ENCODE data around the gene AIFM2. TPM values are rescaled to one million over a fixed set of nuclear protein-coding genes. Genes with fewer than 3 reads are reported as not detected.

The AIFM2 gene
- total and polyA plus RNA-seq, 9 of the 15 experiments (the other 6 are each of a cell fraction or from before 2014, with no cell fraction given), result 2.7 to 14.1 (median 9.2) TPM

- TF ChIP-seq CTCF (IDR thresholded peaks at IDR 0.05 in 2 of 3, conservative IDR thresholded peaks at IDR 0.05 in 1 of 3; ENCODE audit: insufficient read depth in 2 of 3, low read depth in 1 of 3, low read length in 3 of 3), result no peak
- no peak for TF ChIP-seq ZNF398 (CRISPR knock-in tag; IDR thresholded peaks at IDR 0.05)
- no peak for TF ChIP-seq ZNF174 (CRISPR knock-in tag; IDR thresholded peaks at IDR 0.05)
- peak; percentile 68; the same call in 1 of the 2 replicates for TF ChIP-seq NR2C2 (CRISPR knock-in tag; IDR thresholded peaks at IDR 0.05)
- peak; percentile 88 for TF ChIP-seq NR2C2 (tag; IDR thresholded peaks at IDR 0.05)
- TF ChIP-seq ZNF316 (IDR thresholded peaks at IDR 0.05), result no peak
- no peak for TF ChIP-seq E2F5 (CRISPR knock-in tag; IDR thresholded peaks at IDR 0.05)
- no peak for TF ChIP-seq CHD4 (IDR thresholded peaks at IDR 0.05; ENCODE audit: insufficient read depth, insufficient replicate concordance, low read depth, low read length, poor library complexity, severe bottlenecking)
- no peak for TF ChIP-seq RNF219 (CRISPR knock-in tag; IDR thresholded peaks at IDR 0.05)
- no peak for TF ChIP-seq ZBTB9 (CRISPR knock-in tag; IDR thresholded peaks at IDR 0.05)
- no peak for TF ChIP-seq ZNF143 (CRISPR knock-in tag; IDR thresholded peaks at IDR 0.05)
- TF ChIP-seq ETV1 (tag; conservative IDR thresholded peaks at IDR 0.05; ENCODE audit: low read depth), result peak; percentile 66
- no peak for TF ChIP-seq NFIX (CRISPR knock-in tag; IDR thresholded peaks at IDR 0.05; ENCODE audit: low read depth)
- no peak for TF ChIP-seq U2AF1 (optimal IDR thresholded peaks at IDR 0.05; ENCODE audit: low read depth, low read length)
- TF ChIP-seq CBFB (CRISPR knock-in tag; IDR thresholded peaks at IDR 0.05), result 0 out of 2 replicates have a peak, but pooled peaks have one; percentile 61
- TF ChIP-seq FOXJ3 (CRISPR knock-in tag; IDR thresholded peaks at IDR 0.05), result no peak
- no peak for TF ChIP-seq BRCA1 (IDR thresholded peaks at IDR 0.05)
- TF ChIP-seq BRCA1 (CRISPR knock-in tag; IDR thresholded peaks at IDR 0.05), result 0 out of 2 replicates have a peak, but pooled peaks have one; percentile 29
Measured at GRCh38 chr10:70174058-70174741, 41.6 kb upstream of the AIFM2 start (continued).
